B cell (primary cell): ENCODE measurements around the gene LRRC14B. TPM values are rescaled to one million over a fixed set of nuclear protein-coding genes. Genes with fewer than 3 reads are reported as not detected.
"Not testable (repeated sequence)": the region's sequence is repeated elsewhere in the genome, so short reads cannot be mapped to it uniquely, and the experiment has no call there.

Source experiments
- ATAC-seq: fragments of 200-7000 bp; cut with Tn5 transposase; one replicate; pipeline ENCODE4 v1.10.0; 2021; ENCODE audit warnings: low read depth, mild to moderate bottlenecking, moderate number of reproducible peaks, moderate library complexity
- CTCF ChIA-PET: fragments of 350-600 bp; sonication (Branson Sonifier 250); formaldehyde crosslinking; loops from one replicate; lab custom pipeline; 2021; ENCODE audit warnings: antibody characterized with exemption, inconsistent platforms; lab: Charles Lee
- POLR2A ChIA-PET: fragments of 350-600 bp; sonication (Branson Sonifier 250); formaldehyde crosslinking; loops from one replicate; lab custom pipeline; 2021; ENCODE audit warnings: antibody characterized with exemption; lab: Charles Lee
- DNase-seq: peaks from one replicate; pipeline ENCODE4 v3.0.0; 2013
- H2AFZ ChIP-seq: 2 replicates; pipeline ENCODE4 v1.6.1; 2012; ENCODE audit warnings: mild to moderate bottlenecking, low read depth, low read length; ENCODE audit not compliant: insufficient read depth, poor library complexity, severe bottlenecking
- H3K27ac ChIP-seq, 2 donors: 1 replicate in 1 of 2; 2 replicates in 1 of 2; pipeline ENCODE4 v1.5.1; 2012 to 2013; ENCODE audit warnings: low read length in 2 of 2, mild to moderate bottlenecking in 2 of 2, moderate library complexity in 1 of 2
- H3K27me3 ChIP-seq, 4 experiments: fragments of 200-600 bp in 1 of 4; sonication (generic) in 1 of 4; replicated peaks in 1 of 4; 1 replicate in 2 of 4; 2 replicates in 2 of 4; pipeline versions ENCODE4 v1.6.1 to v1.7.0; 2013 to 2016; ENCODE audit warnings: low read length in 3 of 4, mild to moderate bottlenecking in 2 of 4, mixed read lengths in 1 of 4, moderate library complexity in 1 of 4; ENCODE audit not compliant: insufficient read depth in 4 of 4, control insufficient read depth in 3 of 4; ENCODE audit errors: control extremely low read depth in 1 of 4
- H3K36me3 ChIP-seq, 2 experiments: replicated peaks in 1 of 2; 1 replicate in 1 of 2; 2 replicates in 1 of 2; pipeline versions ENCODE4 v1.6.1 to v1.7.1; 2013; ENCODE audit warnings: low read length in 1 of 2; ENCODE audit not compliant: insufficient read depth in 2 of 2, control insufficient read depth in 1 of 2; ENCODE audit errors: control extremely low read depth in 1 of 2, extremely low read depth in 1 of 2
- H3K4me1 ChIP-seq, 2 donors: fragments of 200-600 bp in 1 of 2; sonication (generic) in 1 of 2; 1 replicate in 1 of 2; 2 replicates in 1 of 2; pipeline versions ENCODE4 v1.5.1 to v1.6.1; 2013 to 2017; ENCODE audit warnings: low read length in 2 of 2; ENCODE audit not compliant: control insufficient read depth in 2 of 2, insufficient read depth in 2 of 2
- H3K4me2 ChIP-seq: replicated peaks from 2 replicates; pipeline ENCODE3; 2012; ENCODE audit warnings: mild to moderate bottlenecking, low read depth, low read length; ENCODE audit not compliant: poor library complexity, severe bottlenecking
- H3K4me3 ChIP-seq, 5 experiments: fragments of 200-600 bp in 1 of 5; sonication (generic) in 1 of 5; 1 replicate in 3 of 5; 2 replicates in 2 of 5; pipeline versions ENCODE4 v1.5.1 to v1.7.0; 2011 to 2016; ENCODE audit warnings: low read length in 4 of 5, mild to moderate bottlenecking in 4 of 5, low read depth in 2 of 5, control low read depth in 1 of 5, moderate library complexity in 1 of 5; ENCODE audit not compliant: insufficient read depth in 1 of 5; ENCODE audit errors: control extremely low read depth in 1 of 5, extremely low read depth in 1 of 5
- H3K79me2 ChIP-seq: fragments of 200-600 bp; sonication (generic); one replicate; pipeline ENCODE4 v1.6.0; 2016; ENCODE audit warnings: low read length; ENCODE audit not compliant: control insufficient read depth, insufficient read depth
- H3K9ac ChIP-seq: fragments of 200-600 bp; sonication (generic); 2 replicates; pipeline ENCODE4 v1.6.1; 2017; ENCODE audit warnings: mild to moderate bottlenecking, low read length, moderate library complexity
- H3K9me3 ChIP-seq, 3 donors: one replicate each; pipeline versions ENCODE4 v1.6.1 to v1.7.1; 2013; ENCODE audit warnings: low read length in 2 of 3; ENCODE audit not compliant: control insufficient read depth in 2 of 3, insufficient read depth in 1 of 3; ENCODE audit errors: control extremely low read depth in 1 of 3
- H4K20me1 ChIP-seq: 2 replicates; pipeline ENCODE4 v1.6.0; 2012; ENCODE audit warnings: mild to moderate bottlenecking, low read length; ENCODE audit not compliant: insufficient read depth, control insufficient read depth, poor library complexity, severe bottlenecking
- H3K27ac Mint-ChIP-seq: one replicate; pipeline ENCODE4 v1.8.0; 2021; ENCODE audit warnings: mixed read lengths
- H3K27me3 Mint-ChIP-seq: one replicate; pipeline ENCODE4 v1.8.0; 2021; ENCODE audit warnings: mixed read lengths
- H3K4me1 Mint-ChIP-seq: one replicate; pipeline ENCODE4 v1.8.0; 2021; ENCODE audit warnings: mixed read lengths
- H3K4me3 Mint-ChIP-seq: one replicate; pipeline ENCODE4 v1.8.0; 2021; ENCODE audit warnings: mixed read lengths
- H3K9me3 Mint-ChIP-seq: one replicate; pipeline ENCODE4 v1.8.0; 2022; ENCODE audit warnings: mixed read lengths; ENCODE audit not compliant: insufficient read depth
- CTCF ChIP-seq: fragments of 200-600 bp; IDR thresholded peaks from one replicate; pipeline ENCODE4 v1.8.0; 2022; ENCODE audit warnings: antibody characterized with exemption, mild to moderate bottlenecking
- EZH2 ChIP-seq: IDR thresholded peaks from 2 replicates; pipeline ENCODE4 v1.6.1; 2012; ENCODE audit warnings: borderline replicate concordance, low read depth, mild to moderate bottlenecking, moderate library complexity, low read length; ENCODE audit not compliant: insufficient read depth, poor library complexity, severe bottlenecking
- WGBS: methylation state at CpG from one replicate; pipeline ENCODE4 v1.1.5; 2013; ENCODE audit warnings: missing lambda C conversion rate; ENCODE audit not compliant: insufficient coverage; 5-methylcytosine and 5-hydroxymethylcytosine counted together
- intact Hi-C: fragments of 100-400 bp; cut with micrococcal nuclease; formaldehyde crosslinking; loops from one replicate; pipeline ENCODE4 v1.10.0; 2022
- polyA plus RNA-seq: library from polyadenylated mRNA; depleted of rRNA; stranded (reverse); fragments of >200 nt; gene quantifications from 2 replicates; pipeline ENCODE4 v1.2.3, GENCODE V29; 2012
- total RNA-seq, 2 donors: library from RNA; stranded (reverse); fragments of 120-200 nt in 1 of 2; gene quantifications; 1 replicate in 1 of 2; 2 replicates in 1 of 2; pipeline versions ENCODE4 v1.2.3 to v1.2.4, GENCODE V29; 2013 to 2022

Gene LRRC14B
- total and polyA plus RNA-seq, 2 donors (not counting 1 experiment from before 2014, with no cell fraction given): 0.06 TPM; not detected in 1

GRCh38 chr5:234450-234849, 43.2 kb downstream of the LRRC14B start:
- intact Hi-C loops: no loop called here

GRCh38 chr5:235527-235926, 44.2 kb downstream of the LRRC14B start:
- H3K4me1 ChIP-seq, H3K27me3 ChIP-seq, ATAC-seq, H3K9me3 ChIP-seq, intact Hi-C loops, H3K4me3 Mint-ChIP-seq, H3K4me3 ChIP-seq, H3K9me3 Mint-ChIP-seq, H3K27ac ChIP-seq, H3K4me2 ChIP-seq, H3K79me2 ChIP-seq, H4K20me1 ChIP-seq, DNase-seq, H3K27ac Mint-ChIP-seq, H2AFZ ChIP-seq, H3K27me3 Mint-ChIP-seq, H3K4me1 Mint-ChIP-seq, POLR2A ChIA-PET, H3K9ac ChIP-seq: not testable (repeated sequence)
- H3K36me3 ChIP-seq: peaks cover 2 to 53% of the 10 kb centered on the region in 2 experiments
- CTCF ChIA-PET: interaction anchor here (0.7 kb wide), 1 partner anchor 21 kb away, joined by 3 read pairs; no protein-coding TSS in a partner anchor
- 100% methylated on average over 4 of the region's 9 CpGs for WGBS

More at GRCh38 chr5:234450-234849, 43.2 kb downstream of the LRRC14B start:
- no peaks in the 10 kb centered on the region for H3K4me1 Mint-ChIP-seq
- Histone ChIP-seq H3K27me3 (no peaks in the 10 kb centered on the region), H3K4me1 (no peaks in the 10 kb centered on the region), H2AFZ (no peak overlapping the region), H3K4me2 (no peak overlapping the region), H3K27ac (no peak overlapping the region), H3K9ac (no peak overlapping the region), H3K36me3 (peaks cover 1 to 53% of the 10 kb centered on the region in 2 experiments), H3K4me3 (no peak overlapping the region), H4K20me1 (no peaks in the 10 kb centered on the region), H3K9me3 (no peaks in the 10 kb centered on the region), H3K79me2 (no peaks in the 10 kb centered on the region)
- ChIA-PET CTCF (no interaction called here), POLR2A (no interaction called here)
- no peak for TF ChIP-seq EZH2
- TF ChIP-seq CTCF: no peak
- no peak overlapping the region for H3K27ac Mint-ChIP-seq
- H3K4me3 Mint-ChIP-seq: no peak overlapping the region
- no peak for DNase-seq
- H3K27me3 Mint-ChIP-seq: no peaks in the 10 kb centered on the region
- no peak for ATAC-seq
- 100% methylated on average over 5 of the region's 8 CpGs for WGBS
- no peaks in the 10 kb centered on the region for H3K9me3 Mint-ChIP-seq

- POLR2A ChIA-PET, ATAC-seq, H3K4me3 Mint-ChIP-seq, H3K4me3 ChIP-seq, H3K27me3 Mint-ChIP-seq, H3K9me3 ChIP-seq, H3K9me3 Mint-ChIP-seq, H4K20me1 ChIP-seq, H3K4me2 ChIP-seq, H3K4me1 ChIP-seq, intact Hi-C loops, H2AFZ ChIP-seq, H3K79me2 ChIP-seq, H3K27me3 ChIP-seq, DNase-seq, H3K9ac ChIP-seq, H3K4me1 Mint-ChIP-seq, H3K27ac ChIP-seq, CTCF ChIA-PET, H3K27ac Mint-ChIP-seq: not testable (repeated sequence)
- H3K36me3 ChIP-seq: peaks cover 9 to 55% of the 10 kb centered on the region in 2 experiments
- 100% methylated on average over 4 of the region's 8 CpGs for WGBS
Measured at GRCh38 chr5:237931-238330, 46.6 kb downstream of the LRRC14B start.
